Lung (tissue), 12 donors: ENCODE measurements around the gene LMNTD2. TPM values are rescaled to one million over a fixed set of nuclear protein-coding genes. Genes with fewer than 3 reads are reported as not detected.

Experiments
- ATAC-seq: fragments of 200-7000 bp; cut with Tn5 transposase; one replicate; pipeline ENCODE4 v1.9.1; 2020; ENCODE audit warnings: moderate number of reproducible peaks; ENCODE audit not compliant: insufficient read depth, low FRiP score
- DNase-seq, 3 donors: peaks; one replicate each; pipeline ENCODE4 v3.0.0-alpha.2; 2013 to 2017
- H3K27ac ChIP-seq, 2 donors: one replicate each; pipeline ENCODE4 v1.5.1; 2013; ENCODE audit warnings: mild to moderate bottlenecking in 2 of 2, moderate library complexity in 2 of 2, control low read depth in 1 of 2, inconsistent platforms in 1 of 2, low read depth in 1 of 2, low read length in 1 of 2
- H3K27me3 ChIP-seq, 3 donors: one replicate each; pipeline ENCODE4 v1.5.1; 2013; ENCODE audit warnings: low read length in 2 of 3; ENCODE audit not compliant: control insufficient read depth in 3 of 3, insufficient read depth in 3 of 3
- H3K36me3 ChIP-seq, 4 donors: one replicate each; pipeline ENCODE4 v1.5.1; 2013; ENCODE audit warnings: low read length in 4 of 4, mild to moderate bottlenecking in 1 of 4, moderate library complexity in 1 of 4; ENCODE audit not compliant: control insufficient read depth in 4 of 4, insufficient read depth in 4 of 4
- H3K4me1 ChIP-seq, 5 donors: one replicate each; pipeline ENCODE4 v1.5.1; 2013; ENCODE audit warnings: low read length in 5 of 5, mild to moderate bottlenecking in 2 of 5, moderate library complexity in 1 of 5; ENCODE audit not compliant: control insufficient read depth in 5 of 5, insufficient read depth in 5 of 5
- H3K4me3 ChIP-seq: one replicate; pipeline ENCODE4 v1.5.1; 2013; ENCODE audit warnings: mild to moderate bottlenecking, control low read depth, moderate library complexity
- H3K9ac ChIP-seq, 2 donors: one replicate each; pipeline ENCODE4 v1.5.1; 2013; ENCODE audit warnings: low read length in 2 of 2, control low read depth in 1 of 2; ENCODE audit not compliant: insufficient read depth in 1 of 2
- H3K9me3 ChIP-seq, 4 donors: one replicate each; pipeline ENCODE4 v1.5.1; 2013; ENCODE audit warnings: low read length in 3 of 4, mild to moderate bottlenecking in 1 of 4, moderate library complexity in 1 of 4; ENCODE audit not compliant: control insufficient read depth in 4 of 4, insufficient read depth in 3 of 4
- WGBS, 2 donors: extraction: QIAGEN DNeasy Blood & Tissue Kit; methylation state at CpG; one replicate each; pipeline ENCODE4 v1.1.7; 2013; 5-methylcytosine and 5-hydroxymethylcytosine counted together
- polyA plus RNA-seq, 2 donors: library from polyadenylated mRNA; stranded (reverse); fragments of 200-250 nt; gene quantifications; one replicate each; pipeline ENCODE4 v1.2.1, GENCODE V29; 2013
- total RNA-seq, 2 donors: library from RNA; depleted of rRNA in 1 of 2; stranded (reverse); fragments of >200 nt in 1 of 2; gene quantifications; one replicate each; pipeline ENCODE4 v1.2.1, GENCODE V29; 2014 to 2021
- TF ChIP-seq, protein P1 (sequence below): IDR thresholded peaks from 2 replicates; pipeline ENCODE4 v1.5.1; 2012; ENCODE audit warnings: mild to moderate bottlenecking; ENCODE audit errors: control extremely low read depth, extremely low read depth
- donor health status: control.
- donor health status: control.
- donor health status: Bipolar disorder and iron deficiency.
- donor health status: healthy.
- donor health status: DM: yes; HTN: yes; CAD: no.

The LMNTD2 gene
- total and polyA plus RNA-seq, 4 donors = 2.3 to 9.7 (median 3.8) TPM

DNA sequence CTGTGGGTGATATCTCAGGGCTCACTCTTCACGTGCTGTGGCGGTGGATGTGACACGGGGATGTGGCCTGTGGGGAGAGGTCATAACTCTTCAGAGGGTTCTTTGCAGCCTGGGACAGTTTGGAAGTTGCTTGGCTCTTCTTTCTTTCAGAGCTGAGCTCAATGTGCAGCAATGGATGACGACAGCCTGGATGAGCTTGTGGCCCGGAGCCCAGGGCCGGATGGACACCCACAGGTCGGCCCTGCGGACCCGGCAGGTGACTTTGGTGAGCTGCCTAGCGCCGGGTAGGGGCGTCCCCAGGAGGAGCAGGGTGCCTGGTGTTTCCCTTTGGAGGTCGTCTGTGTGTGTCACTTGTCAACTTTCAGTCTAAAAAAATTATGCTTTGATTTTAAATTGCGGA is 20.8 kb upstream of the LMNTD2 start:
- Histone ChIP-seq H3K4me1 (peaks cover 0 to 30% (median 12%) of the 10 kb centered on the region in 5 donors), H3K4me3 (no peak overlapping the region), H3K9me3 (no peaks in the 10 kb centered on the region), H3K36me3 (peaks cover 2 to 25% (median 16%) of the 10 kb centered on the region in 4 donors), H3K9ac (no peak overlapping the region), H3K27me3 (no peaks in the 10 kb centered on the region), H3K27ac (no peak overlapping the region)
- TF ChIP-seq, protein P1, sequence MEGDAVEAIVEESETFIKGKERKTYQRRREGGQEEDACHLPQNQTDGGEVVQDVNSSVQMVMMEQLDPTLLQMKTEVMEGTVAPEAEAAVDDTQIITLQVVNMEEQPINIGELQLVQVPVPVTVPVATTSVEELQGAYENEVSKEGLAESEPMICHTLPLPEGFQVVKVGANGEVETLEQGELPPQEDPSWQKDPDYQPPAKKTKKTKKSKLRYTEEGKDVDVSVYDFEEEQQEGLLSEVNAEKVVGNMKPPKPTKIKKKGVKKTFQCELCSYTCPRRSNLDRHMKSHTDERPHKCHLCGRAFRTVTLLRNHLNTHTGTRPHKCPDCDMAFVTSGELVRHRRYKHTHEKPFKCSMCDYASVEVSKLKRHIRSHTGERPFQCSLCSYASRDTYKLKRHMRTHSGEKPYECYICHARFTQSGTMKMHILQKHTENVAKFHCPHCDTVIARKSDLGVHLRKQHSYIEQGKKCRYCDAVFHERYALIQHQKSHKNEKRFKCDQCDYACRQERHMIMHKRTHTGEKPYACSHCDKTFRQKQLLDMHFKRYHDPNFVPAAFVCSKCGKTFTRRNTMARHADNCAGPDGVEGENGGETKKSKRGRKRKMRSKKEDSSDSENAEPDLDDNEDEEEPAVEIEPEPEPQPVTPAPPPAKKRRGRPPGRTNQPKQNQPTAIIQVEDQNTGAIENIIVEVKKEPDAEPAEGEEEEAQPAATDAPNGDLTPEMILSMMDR = no peak
- ATAC-seq (no peak), DNase-seq (no peak)
- WGBS, 2 donors = 85 to 90% methylated on average over 14 of the region's 14 CpGs

DNA sequence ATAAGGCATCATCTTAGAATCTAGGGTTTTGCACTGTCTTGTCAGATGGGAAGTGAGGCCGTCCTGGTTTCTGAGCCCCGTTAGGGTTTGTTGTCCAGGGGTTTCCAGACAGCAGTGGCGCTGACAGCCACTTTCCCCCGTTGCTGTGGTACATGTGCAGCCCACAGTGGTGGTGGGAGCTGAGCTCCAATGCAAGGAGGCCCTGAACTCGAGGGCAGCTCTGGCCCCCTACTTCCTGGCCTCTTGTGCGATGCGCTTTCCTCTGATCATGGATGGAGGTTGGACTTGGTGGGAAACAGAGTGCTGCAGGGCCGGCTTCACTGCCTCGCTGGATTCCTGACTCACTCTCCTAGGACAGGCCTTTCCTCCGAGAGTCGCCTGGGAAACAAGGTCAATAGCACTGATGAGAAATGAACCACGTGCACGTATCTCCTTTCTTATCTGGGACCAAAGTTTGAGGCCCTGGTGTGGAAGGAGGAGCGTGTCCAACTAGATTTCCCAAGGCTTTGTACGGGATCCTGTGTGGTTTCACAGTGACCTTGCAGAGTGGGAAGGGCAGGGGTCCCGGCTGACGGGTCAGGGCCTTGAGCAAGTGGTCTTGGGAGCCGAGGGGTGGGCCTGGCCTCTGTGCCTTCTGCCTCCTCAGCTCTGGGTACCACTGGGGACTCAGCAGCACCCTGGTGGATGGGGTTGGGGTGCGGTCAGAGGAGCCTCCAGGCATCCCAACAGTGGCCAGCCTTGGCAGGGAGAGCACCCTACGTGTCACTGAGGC is 19.5 kb upstream of the LMNTD2 start:
- H3K27ac ChIP-seq = no peak overlapping the region
- peaks cover 0 to 21% (median 15%) of the 10 kb centered on the region in 4 donors for H3K36me3 ChIP-seq
- H3K4me3 ChIP-seq = no peak overlapping the region
- H3K4me1 ChIP-seq = peaks cover 0 to 30% (median 12%) of the 10 kb centered on the region in 5 donors
- H3K9me3 ChIP-seq = no peaks in the 10 kb centered on the region
- ATAC-seq = no peak
- peaks cover 0 to 2% (median 0%) of the 10 kb centered on the region in 3 donors for H3K27me3 ChIP-seq
- no peak for DNase-seq
- TF ChIP-seq, protein P1 = no peak
- H3K9ac ChIP-seq = no peak overlapping the region
- 82 to 87% methylated on average over 20 of the region's 20 CpGs for WGBS, 2 donors

DNA sequence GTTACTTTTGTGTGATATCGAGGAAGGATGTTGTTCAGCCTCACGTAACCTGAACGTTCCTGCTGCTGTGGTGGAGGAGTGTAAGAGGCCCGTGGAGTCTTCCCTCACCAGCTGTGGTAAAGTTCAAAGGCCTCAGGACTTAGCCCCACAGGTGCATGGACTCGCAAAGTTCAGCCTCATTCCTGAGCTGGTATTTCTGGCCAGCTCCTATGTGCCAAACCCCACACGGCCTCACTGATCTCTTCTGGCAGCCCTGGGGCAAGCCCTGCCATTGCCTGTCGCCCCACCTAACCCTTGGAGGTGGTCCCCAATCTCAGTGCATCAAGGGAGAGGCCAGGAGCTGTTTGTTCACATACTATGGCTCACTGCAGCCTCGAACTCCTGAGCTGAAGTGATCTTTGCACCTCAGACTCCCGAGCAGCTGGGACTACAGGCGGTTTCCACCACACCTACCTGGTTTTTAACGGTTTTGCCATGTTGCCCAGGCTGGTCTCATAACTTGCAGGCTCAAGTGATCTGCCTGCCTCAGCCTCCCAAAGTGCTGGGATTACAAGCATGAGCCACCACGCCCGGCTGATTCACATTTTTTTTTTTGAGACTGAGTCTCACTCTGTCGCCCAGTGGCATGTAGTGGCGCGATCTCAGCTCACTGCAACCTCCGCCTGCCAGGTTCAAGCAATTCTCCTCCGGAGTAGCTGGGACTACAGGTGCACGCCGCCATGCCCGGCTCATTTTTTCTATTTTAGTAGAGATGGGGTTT is 17.9 kb upstream of the LMNTD2 start:
- Histone ChIP-seq H3K36me3 (peaks cover 0 to 12% (median 8%) of the 10 kb centered on the region in 4 donors), H3K27me3 (peaks cover 0 to 5% (median 0%) of the 10 kb centered on the region in 3 donors), H3K4me3 (peak overlapping the region; percentile 3), H3K9ac (no peak overlapping the region), H3K9me3 (no peaks in the 10 kb centered on the region), H3K4me1 (peaks cover 4 to 34% (median 12%) of the 10 kb centered on the region in 5 donors), H3K27ac (no peak overlapping the region)
- DNase-seq (no peak), ATAC-seq (no peak)
- 75 to 83% methylated on average over 21 of the region's 21 CpGs for WGBS, 2 donors
- TF ChIP-seq, protein P1 = no peak
